ENCODE data around the gene PIAS2.

The PIAS2 gene

DNA sequence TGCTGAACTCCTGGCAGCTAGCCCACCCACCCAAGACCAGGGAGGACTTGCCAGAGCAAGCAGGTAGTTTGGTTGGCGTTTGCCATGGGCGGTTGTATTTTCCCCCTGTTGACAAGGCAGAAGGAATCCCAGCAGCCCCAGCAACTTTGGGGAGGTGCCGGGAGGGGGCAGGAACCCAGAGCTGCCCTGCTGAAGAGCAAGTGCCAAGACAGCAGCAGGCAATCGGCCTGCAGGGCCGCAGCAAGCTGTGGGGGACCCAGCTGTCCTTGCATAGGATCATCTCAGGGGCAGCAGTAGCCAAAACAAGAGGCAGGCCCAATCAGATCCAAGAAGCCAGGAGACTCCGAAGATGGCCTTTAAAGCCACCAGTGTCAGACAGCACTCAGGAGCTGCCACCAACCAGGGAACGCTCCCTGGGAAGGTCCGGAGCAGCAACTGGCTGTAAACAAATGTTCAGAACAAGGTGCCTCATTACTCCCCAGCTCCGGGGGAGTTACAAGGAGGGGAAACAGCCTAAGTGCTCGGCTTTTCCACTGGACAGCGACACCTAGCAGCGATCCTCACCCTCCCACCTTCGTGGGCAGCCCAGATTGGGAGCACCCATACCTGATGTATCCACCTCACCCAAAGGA, 162.5 kb downstream of the PIAS2 start:
- TF ChIP-seq, protein P1, sequence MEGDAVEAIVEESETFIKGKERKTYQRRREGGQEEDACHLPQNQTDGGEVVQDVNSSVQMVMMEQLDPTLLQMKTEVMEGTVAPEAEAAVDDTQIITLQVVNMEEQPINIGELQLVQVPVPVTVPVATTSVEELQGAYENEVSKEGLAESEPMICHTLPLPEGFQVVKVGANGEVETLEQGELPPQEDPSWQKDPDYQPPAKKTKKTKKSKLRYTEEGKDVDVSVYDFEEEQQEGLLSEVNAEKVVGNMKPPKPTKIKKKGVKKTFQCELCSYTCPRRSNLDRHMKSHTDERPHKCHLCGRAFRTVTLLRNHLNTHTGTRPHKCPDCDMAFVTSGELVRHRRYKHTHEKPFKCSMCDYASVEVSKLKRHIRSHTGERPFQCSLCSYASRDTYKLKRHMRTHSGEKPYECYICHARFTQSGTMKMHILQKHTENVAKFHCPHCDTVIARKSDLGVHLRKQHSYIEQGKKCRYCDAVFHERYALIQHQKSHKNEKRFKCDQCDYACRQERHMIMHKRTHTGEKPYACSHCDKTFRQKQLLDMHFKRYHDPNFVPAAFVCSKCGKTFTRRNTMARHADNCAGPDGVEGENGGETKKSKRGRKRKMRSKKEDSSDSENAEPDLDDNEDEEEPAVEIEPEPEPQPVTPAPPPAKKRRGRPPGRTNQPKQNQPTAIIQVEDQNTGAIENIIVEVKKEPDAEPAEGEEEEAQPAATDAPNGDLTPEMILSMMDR (IDR thresholded peaks at IDR 0.05; ENCODE audit: low read depth, low read length, missing control alignments), result peak; percentile 5
- H3K4me3 ChIP-seq (ENCODE audit: low read depth, low read length), result no peak overlapping the region
- no peak for DNase-seq (ENCODE audit: low read depth)

DNA sequence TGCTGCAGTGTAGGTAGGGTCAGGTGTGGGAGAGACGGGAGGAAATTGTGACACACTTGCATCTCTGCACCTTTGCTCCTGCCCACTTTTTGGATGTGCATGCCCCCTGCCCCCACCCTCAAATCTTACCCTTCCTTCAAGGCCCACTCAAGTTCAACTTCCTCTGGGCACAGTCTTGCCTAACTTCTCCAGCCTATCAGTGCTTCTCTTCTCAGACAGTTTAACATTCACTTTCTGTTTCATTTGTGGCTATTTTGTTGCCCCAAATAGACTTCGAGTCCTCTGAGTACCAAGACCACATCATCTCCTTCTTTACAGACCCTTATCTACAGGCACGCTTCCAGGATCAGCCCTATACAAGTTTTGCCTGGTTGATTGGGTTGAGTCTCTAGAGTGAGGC, 163.1 kb downstream of the PIAS2 start:
- DNase-seq (ENCODE audit: low read depth), result peak; percentile 8
- H3K4me3 ChIP-seq (ENCODE audit: low read depth, low read length), result no peak overlapping the region
- TF ChIP-seq, protein P1 (IDR thresholded peaks at IDR 0.05; ENCODE audit: low read depth, low read length, missing control alignments), result no peak

All from GM12864 (cell line).